HG02623 (cell line): ENCODE results near the gene PLA2G6.
"Not testable (repeated sequence)": the region's sequence is repeated elsewhere in the genome, so short reads cannot be mapped to it uniquely, and the experiment has no call there.

ENCODE experiments used
- ATAC-seq: cut with Tn5 transposase; IDR thresholded peaks from one replicate; pipeline ENCODE4 v1.9.1; 2021; ENCODE audit warnings: moderate library complexity; ENCODE audit not compliant: unreplicated experiment

PLA2G6 gene

GRCh38 chr22:38169116-38169515 lies 12.5 kb downstream of the PLA2G6 start:
- no peak for ATAC-seq

- no peak for ATAC-seq
Measured at GRCh38 chr22:38167988-38168407, 13.6 kb downstream of the PLA2G6 start.

- ATAC-seq, result no peak
Measured at GRCh38 chr22:38165922-38166593, 15.6 kb downstream of the PLA2G6 start.

- ATAC-seq, result no peak
Measured at GRCh38 chr22:38164551-38164918, 17.1 kb downstream of the PLA2G6 start.

GRCh38 chr22:38163844-38164550 lies 17.6 kb downstream of the PLA2G6 start:
- no peak for ATAC-seq

- no peak for ATAC-seq
Measured at GRCh38 chr22:38162881-38163843, 18.5 kb downstream of the PLA2G6 start.

GRCh38 chr22:38155703-38156102 lies 25.9 kb downstream of the PLA2G6 start:
- no peak for ATAC-seq

GRCh38 chr22:38154563-38154915 lies 27.1 kb downstream of the PLA2G6 start:
- ATAC-seq, result not testable (repeated sequence)

- no peak for ATAC-seq
Measured at GRCh38 chr22:38153821-38154562, 27.6 kb downstream of the PLA2G6 start.

- ATAC-seq, result no peak
Measured at GRCh38 chr22:38151126-38151500, 30.5 kb downstream of the PLA2G6 start.

GRCh38 chr22:38148245-38148644 lies 33.4 kb downstream of the PLA2G6 start:
- no peak for ATAC-seq

GRCh38 chr22:38146166-38146565 lies 35.5 kb downstream of the PLA2G6 start:
- not testable (repeated sequence) for ATAC-seq

GRCh38 chr22:38144025-38144405 lies 37.6 kb downstream of the PLA2G6 start:
- ATAC-seq, result no peak

GRCh38 chr22:38142606-38143005 lies 39.0 kb downstream of the PLA2G6 start:
- ATAC-seq, result no peak

GRCh38 chr22:38141217-38141973 lies 40.2 kb downstream of the PLA2G6 start:
- no peak for ATAC-seq

GRCh38 chr22:38139901-38140300 lies 41.7 kb downstream of the PLA2G6 start:
- ATAC-seq, result no peak

GRCh38 chr22:38138961-38139360 lies 42.7 kb downstream of the PLA2G6 start:
- ATAC-seq, result no peak

- ATAC-seq, result no peak
Measured at GRCh38 chr22:38137876-38138687, 43.5 kb downstream of the PLA2G6 start.

GRCh38 chr22:38136607-38137006 lies 45.0 kb downstream of the PLA2G6 start:
- ATAC-seq, result no peak
